A549 (cell line): ENCODE data around the gene SCGB2A2. TPM values are rescaled to one million over a fixed set of nuclear protein-coding genes. Genes with fewer than 3 reads are reported as not detected.

ENCODE experiments used
- ATAC-seq, 2 experiments: fragments of 200-7000 bp in 1 of 2; fragments of >200 bp in 1 of 2; cut with Nextera tagmentation in 1 of 2; cut with Tn5 transposase in 1 of 2; 3 replicates each; pipeline versions ENCODE4 v1.8.0 to v1.9.1; 2018 to 2020; ENCODE audit warnings: mild to moderate bottlenecking in 1 of 2, moderate library complexity in 1 of 2
- CTCF ChIA-PET: fragments of 300-600 bp; sonication (Branson Sonifier 250); formaldehyde crosslinking; extraction: SDS; loops from one replicate; lab custom pipeline; 2021; ENCODE audit warnings: antibody characterized with exemption, inconsistent platforms; lab: Yijun Ruan, JAX
- POLR2A ChIA-PET: fragments of 350-600 bp; formaldehyde crosslinking; extraction: SDS; loops from one replicate; lab custom pipeline; 2021; ENCODE audit warnings: antibody characterized with exemption, inconsistent platforms; lab: Yijun Ruan, JAX
- DNase-seq, 2 experiments: peaks; one replicate each; pipeline versions ENCODE4 v3.0.0 to v3.0.0-alpha.2; 2011 to 2016; ENCODE audit warnings: low read depth in 1 of 2, low spot score in 1 of 2
- FAIRE-seq: peaks from 2 replicates; lab custom pipeline; 2011; peaks lifted over from hg19 to GRCh38; lab: Jason Lieb, UNC
- H3K27ac ChIP-seq, 2 experiments: fragments of >200 bp; sonication (Bioruptor Twin); formaldehyde crosslinking; 3 replicates each; pipeline ENCODE4 v1.5.1; 2016 to 2017
- H3K4me1 ChIP-seq: fragments of >200 bp; sonication (Bioruptor Twin); formaldehyde crosslinking; 3 replicates; pipeline ENCODE4 v1.6.1; 2016
- H3K4me2 ChIP-seq: fragments of >200 bp; sonication (Bioruptor Twin); formaldehyde crosslinking; 3 replicates; pipeline ENCODE4 v1.6.1; 2016
- H3K4me3 ChIP-seq: fragments of >200 bp; sonication (Bioruptor Twin); formaldehyde crosslinking; 3 replicates; pipeline ENCODE4 v1.5.1; 2016
- H3K9me3 ChIP-seq: fragments of >200 bp; sonication (Bioruptor Twin); formaldehyde crosslinking; 3 replicates; pipeline ENCODE4 v1.6.1; 2016
- CBX8 ChIP-seq: fragments of 200-600 bp; sonication (generic); IDR thresholded peaks from 2 replicates; pipeline ENCODE4 v1.6.1; 2016
- CEBPB ChIP-seq, 2 experiments: fragments of >200 bp in 1 of 2; sonication (Bioruptor Twin) in 1 of 2; formaldehyde crosslinking in 1 of 2; IDR thresholded peaks; 2 replicates each; pipeline ENCODE4 v1.6.1; 2012 to 2016
- CHD4 ChIP-seq: fragments of 200-600 bp; sonication (generic); IDR thresholded peaks from 2 replicates; pipeline ENCODE4 v1.6.1; 2016; ENCODE audit warnings: antibody characterized with exemption, mild to moderate bottlenecking, borderline replicate concordance
- EHF ChIP-seq: fragments of 250-450 bp; sonication (Bioruptor Pico); IDR thresholded peaks from 2 replicates; pipeline ENCODE4 v1.5.0; 2020; ENCODE audit warnings: mild to moderate bottlenecking
- ELK1 ChIP-seq: fragments of 150-350 bp; IDR thresholded peaks from 2 replicates; pipeline ENCODE4 v1.6.1; 2014; ENCODE audit warnings: low read depth, mild to moderate bottlenecking, low read length
- EP300 ChIP-seq, 2 experiments: fragments of >200 bp; sonication (Bioruptor Twin); formaldehyde crosslinking; IDR thresholded peaks; 2 replicates in 1 of 2; 3 replicates in 1 of 2; pipeline ENCODE4 v1.6.1; 2016 to 2017
- ESRRA ChIP-seq: fragments of 150-350 bp; IDR thresholded peaks from 2 replicates; pipeline ENCODE4 v1.6.1; 2014; ENCODE audit warnings: mild to moderate bottlenecking, low read length, borderline replicate concordance
- FOSB ChIP-seq: fragments of 250-450 bp; sonication (Bioruptor Pico); IDR thresholded peaks from 2 replicates; pipeline ENCODE4 v1.5.0; 2020; ENCODE audit warnings: mild to moderate bottlenecking, moderate library complexity
- GATA3 ChIP-seq: IDR thresholded peaks from 2 replicates; pipeline ENCODE4 v1.6.1; 2012; ENCODE audit warnings: borderline replicate concordance
- HOXA7 ChIP-seq: fragments of 250-450 bp; sonication (Bioruptor Pico); IDR thresholded peaks from 2 replicates; pipeline ENCODE4 v1.5.0; 2020; ENCODE audit warnings: mild to moderate bottlenecking, moderate library complexity
- NPAS2 ChIP-seq: fragments of 250-450 bp; sonication (Bioruptor Pico); IDR thresholded peaks from 2 replicates; pipeline ENCODE4 v1.8.0; 2022; ENCODE audit warnings: mild to moderate bottlenecking, moderate library complexity, borderline replicate concordance
- RAD21 ChIP-seq, 2 experiments: fragments of >200 bp in 1 of 2; sonication (Bioruptor Twin) in 1 of 2; formaldehyde crosslinking in 1 of 2; IDR thresholded peaks in 1 of 2; conservative IDR thresholded peaks in 1 of 2; 2 replicates in 1 of 2; 3 replicates in 1 of 2; pipeline ENCODE4 v1.6.1; 2012 to 2018; ENCODE audit warnings: inconsistent platforms in 1 of 2
- RARB ChIP-seq: fragments of 250-450 bp; sonication (Bioruptor Pico); IDR thresholded peaks from 2 replicates; pipeline ENCODE4 v1.8.0; 2021; ENCODE audit warnings: mild to moderate bottlenecking, moderate library complexity
- RCOR1 ChIP-seq: fragments of 150-350 bp; IDR thresholded peaks from 2 replicates; pipeline ENCODE4 v1.6.1; 2014; ENCODE audit warnings: antibody characterized with exemption, low read length, low read depth
- RNF2 ChIP-seq: fragments of 200-600 bp; sonication (generic); IDR thresholded peaks from 2 replicates; pipeline ENCODE4 v1.6.1; 2016; ENCODE audit warnings: low read depth, mild to moderate bottlenecking, antibody characterized with exemption, moderate library complexity, borderline replicate concordance
- SREBF2 ChIP-seq: fragments of 450-650 bp; IDR thresholded peaks from 2 replicates; pipeline ENCODE4 v1.6.1; 2014; ENCODE audit warnings: mild to moderate bottlenecking, moderate library complexity
- TP53 ChIP-seq: fragments of 250-450 bp; sonication (Bioruptor Pico); IDR thresholded peaks from 2 replicates; pipeline ENCODE4 v1.5.0; 2021; ENCODE audit warnings: mild to moderate bottlenecking, moderate library complexity
- USF2 ChIP-seq: fragments of 450-650 bp; IDR thresholded peaks from 2 replicates; pipeline ENCODE4 v1.6.1; 2014; ENCODE audit warnings: antibody characterized with exemption
- ZC3H11A ChIP-seq: fragments of 450-650 bp; IDR thresholded peaks from 2 replicates; pipeline ENCODE4 v1.6.1; 2014; ENCODE audit warnings: antibody characterized with exemption, mild to moderate bottlenecking
- ZNF302 ChIP-seq: fragments of 250-450 bp; sonication (Bioruptor Pico); IDR thresholded peaks from 2 replicates; pipeline ENCODE4 v1.9.0; 2021; ENCODE audit warnings: inconsistent platforms, mild to moderate bottlenecking, moderate library complexity
- WGBS: methylation state at CpG from one replicate; pipeline ENCODE4 v1.1.6; 2017; ENCODE audit errors: missing lambda C conversion rate; 5-methylcytosine and 5-hydroxymethylcytosine counted together
- polyA plus RNA-seq, 4 experiments: library from polyadenylated mRNA; depleted of rRNA in 3 of 4; stranded (reverse); fragments of >200 nt; fragmentation: RNase III in 1 of 4; extraction: RNeasy Plus Mini Kit Qiagen cat#74134 plus additional on column Dnase treatment in 1 of 4; gene quantifications; 2 replicates in 3 of 4; 3 replicates in 1 of 4; pipeline ENCODE4 v1.2.3, GENCODE V29; 2011 to 2017
- TF ChIP-seq, protein P1 (sequence below): fragments of 250-450 bp; sonication (Bioruptor Pico); IDR thresholded peaks from 2 replicates; pipeline ENCODE4 v1.5.0; 2021; ENCODE audit warnings: mild to moderate bottlenecking, moderate library complexity, borderline replicate concordance
- TF ChIP-seq, protein P2 (sequence below): IDR thresholded peaks from 2 replicates; pipeline ENCODE4 v1.6.1; 2012

SCGB2A2 gene
- polyA plus RNA-seq, 2 of the 4 experiments (the other 2 are of a cell fraction): not detected

- Histone ChIP-seq H3K9me3 (peaks cover 20% of the 10 kb centered on the region; the same call in 2 of the 3 replicates), H3K4me3 (no peak overlapping the region), H3K27ac (no peak overlapping the region), H3K4me1 (no peaks in the 10 kb centered on the region), H3K4me2 (no peak overlapping the region)
- ChIA-PET CTCF (interaction anchor here (1.0 to 1.6 kb wide), 2 partner anchors 58 to 60 kb away, joined by 3 read pairs; no protein-coding TSS in a partner anchor), POLR2A (no interaction called here)
- TF ChIP-seq CHD4 (no peak), RCOR1 (no peak)
- no peak for DNase-seq
- no peak for FAIRE-seq
- WGBS: 2% methylated on average over 4 of the region's 4 CpGs
- no peak for ATAC-seq
Measured at GRCh38 chr11:62251698-62252097, 18.3 kb upstream of the SCGB2A2 start.

- Histone ChIP-seq H3K4me1 (no peaks in the 10 kb centered on the region), H3K4me2 (no peak overlapping the region)
- no peak for ATAC-seq
- POLR2A ChIA-PET: no interaction called here
- no peak for TF ChIP-seq EP300 (IDR thresholded peaks at IDR 0.05)
- no peak for TF ChIP-seq TP53 (CRISPR knock-in tag)
- no peak for TF ChIP-seq RCOR1
- no peak for TF ChIP-seq ZNF302 (CRISPR knock-in tag)
- TF ChIP-seq, protein P1, sequence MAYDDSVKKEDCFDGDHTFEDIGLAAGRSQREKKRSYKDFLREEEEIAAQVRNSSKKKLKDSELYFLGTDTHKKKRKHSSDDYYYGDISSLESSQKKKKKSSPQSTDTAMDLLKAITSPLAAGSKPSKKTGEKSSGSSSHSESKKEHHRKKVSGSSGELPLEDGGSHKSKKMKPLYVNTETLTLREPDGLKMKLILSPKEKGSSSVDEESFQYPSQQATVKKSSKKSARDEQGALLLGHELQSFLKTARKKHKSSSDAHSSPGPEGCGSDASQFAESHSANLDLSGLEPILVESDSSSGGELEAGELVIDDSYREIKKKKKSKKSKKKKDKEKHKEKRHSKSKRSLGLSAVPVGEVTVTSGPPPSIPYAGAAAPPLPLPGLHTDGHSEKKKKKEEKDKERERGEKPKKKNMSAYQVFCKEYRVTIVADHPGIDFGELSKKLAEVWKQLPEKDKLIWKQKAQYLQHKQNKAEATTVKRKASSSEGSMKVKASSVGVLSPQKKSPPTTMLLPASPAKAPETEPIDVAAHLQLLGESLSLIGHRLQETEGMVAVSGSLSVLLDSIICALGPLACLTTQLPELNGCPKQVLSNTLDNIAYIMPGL: no peak
- no peak for TF ChIP-seq ELK1
- TF ChIP-seq NPAS2 (CRISPR knock-in tag): no peak
- no peak for TF ChIP-seq FOSB
- no peak for TF ChIP-seq CBX8
- no peak for TF ChIP-seq RNF2
- TF ChIP-seq USF2: no peak
- no peak for TF ChIP-seq CHD4
- no peak for TF ChIP-seq ZC3H11A
- TF ChIP-seq, all 56 proteins: peak for 0
- no peak for DNase-seq
- no peak for FAIRE-seq
- Histone ChIP-seq H3K4me3 (no peak overlapping the region), H3K9me3 (peaks cover 20% of the 10 kb centered on the region; the same call in 2 of the 3 replicates), H3K27ac (no peak overlapping the region)
- CTCF ChIA-PET: interaction anchor here (1.6 to 2.0 kb wide), 2 partner anchors 12 to 57 kb away, joined by 4 to 7 read pairs; partner anchors contain the start of gene SCGB1D2
- WGBS: 7% methylated on average over 3 of the region's 3 CpGs
Measured at GRCh38 chr11:62253999-62254542, 15.9 kb upstream of the SCGB2A2 start.

- Histone ChIP-seq H3K4me3 (no peak overlapping the region), H3K9me3 (peaks cover 12% of the 10 kb centered on the region; the same call in 2 of the 3 replicates), H3K4me2 (no peak overlapping the region)
- TF ChIP-seq GATA3: no peak
- no peak for TF ChIP-seq EHF (CRISPR knock-in tag)
- no peak for TF ChIP-seq RAD21 (conservative IDR thresholded peaks at IDR 0.05 in 1 of 2, IDR thresholded peaks at IDR 0.05 in 1 of 2)
- no peak for TF ChIP-seq ESRRA
- no peak for TF ChIP-seq RARB
- TF ChIP-seq, protein P2, sequence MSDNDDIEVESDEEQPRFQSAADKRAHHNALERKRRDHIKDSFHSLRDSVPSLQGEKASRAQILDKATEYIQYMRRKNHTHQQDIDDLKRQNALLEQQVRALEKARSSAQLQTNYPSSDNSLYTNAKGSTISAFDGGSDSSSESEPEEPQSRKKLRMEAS: no peak
- no peak for TF ChIP-seq SREBF2
- TF ChIP-seq CEBPB (IDR thresholded peaks at IDR 0.05): no peak
- TF ChIP-seq, protein P1: no peak
- no peak for TF ChIP-seq NPAS2 (CRISPR knock-in tag)
- TF ChIP-seq HOXA7 (CRISPR knock-in tag): no peak
- TF ChIP-seq, all 56 proteins: peak for 0
- no peak overlapping the region for H3K27ac ChIP-seq
- CTCF ChIA-PET: interaction anchor here (0.5 to 2.0 kb wide), 4 partner anchors 14 to 266 kb away, joined by 3 to 7 read pairs (median 3); partner anchors contain the start of gene SCGB1D2
- POLR2A ChIA-PET: no interaction called here
- 40% methylated on average over 2 of the region's 2 CpGs for WGBS
- ATAC-seq (no peak), FAIRE-seq (no peak), DNase-seq (no peak)
- H3K4me1 ChIP-seq: no peaks in the 10 kb centered on the region
Measured at GRCh38 chr11:62256281-62256680, 13.7 kb upstream of the SCGB2A2 start.
